ENCODE data around the gene DARS1. TPM values are rescaled to one million over a fixed set of nuclear protein-coding genes. Genes with fewer than 3 reads are reported as not detected.

Gene DARS1
- total RNA-seq, 2 experiments from 2014 or later = 147 to 151 TPM

- POLR2A ChIA-PET = no interaction called here
- CTCF ChIA-PET = interaction anchor here (1.4 kb wide), 1 partner anchor 26 kb away, joined by 5 read pairs; no protein-coding TSS in a partner anchor
- Mint-ChIP-seq H3K36me3 (ENCODE audit: low read depth) (peaks cover 4% of the 10 kb centered on the region), H3K27me3 (no peaks in the 10 kb centered on the region), H3K4me1 (peaks cover 11% of the 10 kb centered on the region), H3K9me3 (peaks cover 2% of the 10 kb centered on the region), H3K4me3 (no peak overlapping the region), H3K27ac (no peak overlapping the region)
- DNase-seq = no peak
Observed at GRCh38 chr2:136023416-136023815, 38.0 kb upstream of the DARS1 start.

DNA sequence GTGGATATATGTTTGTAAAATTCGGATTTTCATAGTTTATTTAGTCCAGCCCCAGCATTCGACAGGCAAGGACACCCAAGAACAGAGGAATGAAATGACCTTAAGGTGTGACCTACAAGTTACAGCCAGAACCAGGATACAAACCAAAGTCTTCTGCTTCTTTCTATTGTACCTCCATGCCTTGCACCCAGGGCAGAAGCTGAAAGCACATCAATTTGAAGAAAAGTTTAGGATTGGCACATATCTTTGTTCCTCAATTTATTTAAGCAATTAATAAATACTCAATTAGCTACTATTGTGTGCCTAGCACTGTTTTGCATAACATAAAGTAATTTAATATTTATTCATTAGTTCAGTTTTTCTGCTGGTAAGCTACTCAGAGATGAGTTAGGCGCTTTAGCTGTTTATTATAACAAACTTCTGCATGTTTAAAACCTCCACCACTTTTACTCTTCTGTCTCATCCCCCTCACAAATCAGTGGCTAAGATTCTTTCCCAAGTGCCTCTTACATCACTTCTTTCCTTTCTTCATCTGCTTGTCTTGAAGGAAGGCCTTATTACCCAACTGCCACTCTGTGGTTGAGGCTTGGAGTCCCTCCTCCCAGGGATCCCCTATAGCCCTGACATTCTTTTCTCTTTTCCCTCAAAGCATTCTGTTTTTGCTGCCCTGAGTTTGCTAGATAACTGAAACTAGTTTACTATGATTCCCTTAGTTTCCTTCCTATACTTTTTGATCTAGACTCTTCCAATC lies 37.1 kb upstream of the DARS1 start:
- peaks cover 11% of the 10 kb centered on the region for H3K4me1 Mint-ChIP-seq
- no peaks in the 10 kb centered on the region for H3K9me3 Mint-ChIP-seq
- no peak for DNase-seq
- H3K27ac Mint-ChIP-seq = no peak overlapping the region
- no peaks in the 10 kb centered on the region for H3K27me3 Mint-ChIP-seq
- H3K4me3 Mint-ChIP-seq = no peak overlapping the region
- CTCF ChIA-PET = interaction anchor here (1.4 kb wide), 1 partner anchor 27 kb away, joined by 5 read pairs; no protein-coding TSS in a partner anchor
- H3K36me3 Mint-ChIP-seq (ENCODE audit: low read depth) = no peaks in the 10 kb centered on the region
- POLR2A ChIA-PET = interaction anchor here (1.0 to 1.3 kb wide), 2 partner anchors 14 to 34 kb away, joined by 3 to 4 read pairs; no protein-coding TSS in a partner anchor

GRCh38 chr2:136021976-136022375 lies 36.5 kb upstream of the DARS1 start:
- Mint-ChIP-seq H3K4me3 (no peak overlapping the region), H3K27ac (no peak overlapping the region), H3K36me3 (ENCODE audit: low read depth) (no peaks in the 10 kb centered on the region), H3K4me1 (peaks cover 11% of the 10 kb centered on the region), H3K9me3 (no peaks in the 10 kb centered on the region), H3K27me3 (no peaks in the 10 kb centered on the region)
- CTCF ChIA-PET = no interaction called here
- DNase-seq = no peak
- POLR2A ChIA-PET = interaction anchor here (1.0 to 1.3 kb wide), 2 partner anchors 14 to 34 kb away, joined by 3 to 4 read pairs; no protein-coding TSS in a partner anchor

DNA sequence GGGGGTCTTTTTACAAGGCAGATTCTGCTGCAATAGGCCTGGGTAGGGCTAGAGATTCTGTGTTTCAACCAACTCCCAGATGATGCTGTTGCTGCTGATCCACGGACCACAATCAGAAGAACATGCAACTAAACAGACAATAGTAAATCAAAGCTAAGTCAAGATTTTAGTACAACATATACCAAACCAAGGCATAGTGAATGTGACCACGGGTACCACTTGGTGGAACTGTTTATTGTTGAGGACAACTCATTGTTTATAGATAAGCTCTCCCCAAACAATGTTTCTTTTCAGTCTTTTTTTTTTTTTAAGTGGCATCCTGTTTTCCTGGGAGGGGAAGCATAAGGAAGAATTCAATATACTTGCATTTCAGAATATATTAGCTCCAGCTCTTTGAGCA lies 36.0 kb upstream of the DARS1 start:
- ChIA-PET CTCF (no interaction called here), POLR2A (interaction anchor here (1.0 to 1.3 kb wide), 2 partner anchors 13 to 35 kb away, joined by 3 to 4 read pairs; no protein-coding TSS in a partner anchor)
- Mint-ChIP-seq H3K36me3 (ENCODE audit: low read depth) (peaks cover 5% of the 10 kb centered on the region), H3K27me3 (no peaks in the 10 kb centered on the region), H3K9me3 (no peaks in the 10 kb centered on the region), H3K4me3 (no peak overlapping the region), H3K4me1 (peaks cover 11% of the 10 kb centered on the region), H3K27ac (no peak overlapping the region)
- no peak for DNase-seq

- Mint-ChIP-seq H3K4me3 (no peak overlapping the region), H3K4me1 (peaks cover 12% of the 10 kb centered on the region), H3K27ac (no peak overlapping the region), H3K27me3 (no peaks in the 10 kb centered on the region), H3K36me3 (ENCODE audit: low read depth) (peaks cover 6% of the 10 kb centered on the region), H3K9me3 (peaks cover under 1% of the 10 kb centered on the region)
- ChIA-PET CTCF (no interaction called here), POLR2A (no interaction called here)
- no peak for DNase-seq
Observed at GRCh38 chr2:136020831-136021230, 35.4 kb upstream of the DARS1 start.

GRCh38 chr2:136019825-136020224 lies 34.4 kb upstream of the DARS1 start:
- no peak overlapping the region for H3K27ac Mint-ChIP-seq
- POLR2A ChIA-PET = interaction anchor here (2.5 kb wide), 1 partner anchor 11 kb away, joined by 7 read pairs; no protein-coding TSS in a partner anchor
- no peak for DNase-seq
- H3K4me1 Mint-ChIP-seq = peaks cover 14% of the 10 kb centered on the region
- peaks cover 4% of the 10 kb centered on the region for H3K9me3 Mint-ChIP-seq
- no peaks in the 10 kb centered on the region for H3K27me3 Mint-ChIP-seq
- H3K36me3 Mint-ChIP-seq (ENCODE audit: low read depth) = peaks cover 14% of the 10 kb centered on the region
- CTCF ChIA-PET = no interaction called here
- H3K4me3 Mint-ChIP-seq = no peak overlapping the region

DNA sequence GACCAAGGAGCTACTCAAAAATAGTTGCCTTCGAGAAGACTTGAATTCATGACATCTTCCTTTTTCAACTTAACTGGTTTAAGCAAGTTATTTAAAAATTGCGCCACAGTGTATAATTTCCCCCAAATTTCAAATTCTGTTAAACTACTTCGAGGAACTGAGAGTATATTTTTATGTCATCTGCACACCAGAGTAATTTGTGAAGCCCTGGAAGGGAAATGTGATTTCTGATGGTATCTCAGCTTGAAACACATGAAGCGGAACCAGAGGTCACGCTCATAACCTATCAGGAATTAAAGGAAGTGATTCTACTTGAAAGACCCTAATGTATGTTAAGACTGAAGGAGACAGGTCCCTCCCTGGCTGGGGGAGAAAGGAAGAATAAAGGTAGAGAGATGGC lies 33.9 kb upstream of the DARS1 start:
- DNase-seq = no peak
- no peak overlapping the region for H3K4me3 Mint-ChIP-seq
- ChIA-PET POLR2A (interaction anchor here (2.5 kb wide), 1 partner anchor 11 kb away, joined by 7 read pairs; no protein-coding TSS in a partner anchor), CTCF (no interaction called here)
- no peak overlapping the region for H3K27ac Mint-ChIP-seq
- H3K4me1 Mint-ChIP-seq = peaks cover 14% of the 10 kb centered on the region
- no peaks in the 10 kb centered on the region for H3K27me3 Mint-ChIP-seq
- H3K36me3 Mint-ChIP-seq (ENCODE audit: low read depth) = peaks cover 19% of the 10 kb centered on the region
- H3K9me3 Mint-ChIP-seq = peaks cover 7% of the 10 kb centered on the region

DNA sequence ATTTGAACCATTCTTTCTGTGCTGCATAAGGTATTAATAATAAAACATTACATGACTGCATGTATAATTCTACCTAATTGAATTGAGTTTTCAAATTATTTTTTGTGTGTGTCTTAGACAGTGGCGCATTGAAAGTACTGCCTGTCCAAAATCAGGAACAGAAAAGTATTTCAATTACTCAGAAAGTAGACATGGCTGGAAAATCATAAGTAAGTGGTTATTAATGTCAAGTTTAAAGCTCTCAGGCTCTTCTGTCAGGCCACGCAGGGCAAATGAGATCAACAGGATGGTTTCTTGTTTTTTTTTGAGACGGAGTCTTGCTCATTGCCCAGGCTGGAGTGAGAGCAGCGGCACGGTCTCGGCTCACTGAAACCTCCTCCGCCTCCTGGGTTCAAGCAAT lies 32.4 kb upstream of the DARS1 start:
- ChIA-PET CTCF (no interaction called here), POLR2A (interaction anchor here (2.5 kb wide), 1 partner anchor 9 kb away, joined by 7 read pairs; no protein-coding TSS in a partner anchor)

DNA sequence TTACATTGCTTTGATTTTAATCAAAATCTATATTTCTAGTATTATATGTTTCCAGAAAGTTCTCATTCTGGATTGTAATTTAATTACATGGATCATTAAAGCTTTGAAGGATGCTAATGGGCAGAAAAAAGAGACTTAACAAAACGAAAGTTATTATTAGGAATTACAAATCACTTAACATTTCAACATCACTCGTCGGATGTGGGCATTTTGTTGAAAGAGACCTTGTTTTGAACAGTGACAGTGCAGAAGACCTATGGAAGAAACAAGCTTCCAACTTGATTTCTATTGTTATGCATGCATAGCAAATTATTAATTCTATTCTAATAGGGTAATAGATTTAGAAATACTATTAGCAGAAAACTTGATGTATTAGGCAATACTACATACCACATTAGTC lies 31.4 kb upstream of the DARS1 start:
- Mint-ChIP-seq H3K36me3 (ENCODE audit: low read depth) (peaks cover 19% of the 10 kb centered on the region), H3K27ac (no peak overlapping the region), H3K4me1 (peaks cover 23% of the 10 kb centered on the region), H3K4me3 (no peak overlapping the region), H3K27me3 (no peaks in the 10 kb centered on the region), H3K9me3 (peaks cover 11% of the 10 kb centered on the region)
- POLR2A ChIA-PET = interaction anchor here (0.6 kb wide), 1 partner anchor 17 kb away, joined by 3 read pairs; no protein-coding TSS in a partner anchor
- no peak for DNase-seq
- CTCF ChIA-PET = no interaction called here

More for the DNA sequence above, 32.4 kb upstream of the DARS1 start:
- peaks cover 19% of the 10 kb centered on the region for H3K36me3 Mint-ChIP-seq (ENCODE audit: low read depth)
- peaks cover 20% of the 10 kb centered on the region for H3K4me1 Mint-ChIP-seq
- no peak overlapping the region for H3K27ac Mint-ChIP-seq
- H3K4me3 Mint-ChIP-seq = no peak overlapping the region
- H3K9me3 Mint-ChIP-seq = peaks cover 11% of the 10 kb centered on the region
- no peak for DNase-seq
- no peaks in the 10 kb centered on the region for H3K27me3 Mint-ChIP-seq

DNA sequence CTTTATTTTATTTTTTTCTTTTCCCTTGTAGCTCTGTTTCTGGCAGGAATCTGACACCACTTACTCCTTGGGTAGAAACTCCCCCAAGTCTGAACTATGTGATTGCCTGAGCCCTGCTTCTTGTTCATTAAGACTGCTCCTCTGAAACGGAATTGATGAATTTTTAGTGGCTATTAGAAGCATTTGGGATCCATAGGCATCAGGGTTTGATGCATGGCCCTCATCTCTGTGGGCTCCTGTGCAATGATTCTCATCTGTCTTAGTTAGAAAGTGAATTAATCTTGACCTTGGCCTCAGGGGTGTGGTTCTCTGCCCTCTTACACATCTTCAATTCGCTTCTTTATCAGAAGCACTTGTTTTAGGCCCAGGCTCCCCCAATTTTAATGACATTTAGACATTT lies 31.0 kb upstream of the DARS1 start:
- DNase-seq = no peak
- Mint-ChIP-seq H3K27ac (no peak overlapping the region), H3K9me3 (peaks cover 11% of the 10 kb centered on the region), H3K36me3 (ENCODE audit: low read depth) (peaks cover 19% of the 10 kb centered on the region), H3K4me3 (no peak overlapping the region), H3K4me1 (peaks cover 23% of the 10 kb centered on the region), H3K27me3 (no peaks in the 10 kb centered on the region)
- ChIA-PET CTCF (no interaction called here), POLR2A (no interaction called here)

GRCh38 chr2:136015699-136016098 lies 30.3 kb upstream of the DARS1 start:
- Mint-ChIP-seq H3K4me1 (peaks cover 23% of the 10 kb centered on the region), H3K27me3 (no peaks in the 10 kb centered on the region)
- CTCF ChIA-PET = interaction anchor here (0.6 to 1.2 kb wide), 3 partner anchors 97 to 905 kb away, joined by 3 to 4 read pairs (median 3); no protein-coding TSS in a partner anchor

DNA sequence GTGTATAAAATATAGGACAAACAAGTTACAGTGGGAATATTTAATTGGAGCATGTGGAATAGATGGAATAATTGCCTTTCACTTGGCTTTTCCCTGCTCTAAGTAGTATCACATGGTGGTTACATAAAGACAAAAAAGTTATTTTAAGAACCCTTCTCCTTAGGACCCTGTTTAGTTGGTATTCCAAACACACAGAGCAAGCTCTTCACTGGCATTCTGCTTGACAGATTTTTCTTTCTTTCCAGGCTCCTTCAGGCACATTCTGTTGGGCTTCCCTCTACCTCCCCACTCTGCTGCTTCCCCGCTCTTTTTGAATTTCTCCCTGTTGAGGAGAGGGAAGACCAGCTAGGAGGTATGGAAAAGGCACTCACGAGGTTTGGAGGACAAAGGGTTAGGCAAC lies 29.0 kb upstream of the DARS1 start:
- H3K9me3 Mint-ChIP-seq = peaks cover 11% of the 10 kb centered on the region
- ChIA-PET POLR2A (interaction anchor here (1.1 kb wide), 2 partner anchors 29 to 42 kb away, joined by 3 to 4 read pairs; partner anchors contain the start of gene DARS1), CTCF (interaction anchor here (1.2 kb wide), 1 partner anchor 904 kb away, joined by 3 read pairs; no protein-coding TSS in a partner anchor)
- DNase-seq = no peak
- no peaks in the 10 kb centered on the region for H3K27me3 Mint-ChIP-seq
- H3K4me1 Mint-ChIP-seq = peaks cover 28% of the 10 kb centered on the region
- peaks cover 19% of the 10 kb centered on the region for H3K36me3 Mint-ChIP-seq (ENCODE audit: low read depth)
- H3K27ac Mint-ChIP-seq = no peak overlapping the region
- H3K4me3 Mint-ChIP-seq = no peak overlapping the region

More at GRCh38 chr2:136015699-136016098, 30.3 kb upstream of the DARS1 start:
- POLR2A ChIA-PET = interaction anchor here (0.8 kb wide), 1 partner anchor 31 kb away, joined by 3 read pairs; no protein-coding TSS in a partner anchor
- no peak overlapping the region for H3K27ac Mint-ChIP-seq
- DNase-seq = no peak
- H3K9me3 Mint-ChIP-seq = peaks cover 11% of the 10 kb centered on the region
- peaks cover 19% of the 10 kb centered on the region for H3K36me3 Mint-ChIP-seq (ENCODE audit: low read depth)
- H3K4me3 Mint-ChIP-seq = no peak overlapping the region

- Mint-ChIP-seq H3K4me1 (peaks cover 31% of the 10 kb centered on the region), H3K9me3 (peaks cover 11% of the 10 kb centered on the region), H3K27ac (no peak overlapping the region), H3K27me3 (no peaks in the 10 kb centered on the region), H3K4me3 (no peak overlapping the region), H3K36me3 (ENCODE audit: low read depth) (peaks cover 19% of the 10 kb centered on the region)
- ChIA-PET CTCF (no interaction called here), POLR2A (interaction anchor here (1.1 kb wide), 2 partner anchors 28 to 43 kb away, joined by 3 to 4 read pairs; partner anchors contain the start of gene DARS1)
- DNase-seq = no peak
Observed at GRCh38 chr2:136013955-136014354, 28.5 kb upstream of the DARS1 start.

Measured in activated CD4-positive, alpha-beta memory T cell treated with anti-CD3 and anti-CD28 coated beads, Interleukin-2, amount 10 ng/mL, durations not matched to agents 7 days and 5 days (primary cell).